DMS53 treated with DMSO at 0.1 percent for 48 hours (cell line): Measurements from ENCODE around the gene CAND2.

ENCODE experiments used
- DNase-seq: peaks from one replicate; lab custom pipeline; 2025; ENCODE audit not compliant: unreplicated experiment; lab: John Stamatoyannopoulos, UW

CAND2 gene

GRCh38 chr3:12796171-12797123, at the start of gene CAND2:
CAND2 (plus strand) TSS chr3:12796680; CDS start chr3:12796721, 41 bp downstream.
- DNase-seq = no peak

GRCh38 chr3:12748477-12748876, 48.0 kb upstream of the CAND2 start:
- no peak for DNase-seq

GRCh38 chr3:12750223-12750622, 46.3 kb upstream of the CAND2 start:
- peak; percentile 7 for DNase-seq

GRCh38 chr3:12750658-12751071, 45.8 kb upstream of the CAND2 start:
- no peak for DNase-seq

GRCh38 chr3:12751571-12751970, 44.9 kb upstream of the CAND2 start:
- no peak for DNase-seq

GRCh38 chr3:12752102-12752501, 44.4 kb upstream of the CAND2 start:
- DNase-seq = no peak

- DNase-seq = no peak
These were observed 43.7 kb upstream of the CAND2 start for GRCh38 chr3:12752809-12753208.

GRCh38 chr3:12753275-12754028, 43.0 kb upstream of the CAND2 start:
- no peak for DNase-seq

GRCh38 chr3:12754313-12754712, 42.2 kb upstream of the CAND2 start:
- DNase-seq = no peak

- no peak for DNase-seq
These were observed 40.7 kb upstream of the CAND2 start for GRCh38 chr3:12755754-12756153.

GRCh38 chr3:12756175-12756574, 40.3 kb upstream of the CAND2 start:
- DNase-seq = no peak

GRCh38 chr3:12756635-12757034, 39.8 kb upstream of the CAND2 start:
- no peak for DNase-seq

GRCh38 chr3:12758025-12758781, 38.3 kb upstream of the CAND2 start:
- DNase-seq = no peak

GRCh38 chr3:12759097-12759679, 37.3 kb upstream of the CAND2 start, which contains the start of gene TMEM40:
TMEM40 (minus strand) TSS chr3:12759259; CDS start chr3:12749832, 9,427 bp downstream.
- no peak for DNase-seq

- DNase-seq = no peak
These were observed 36.6 kb upstream of the CAND2 start for GRCh38 chr3:12759693-12760565.

GRCh38 chr3:12764171-12764776, 32.2 kb upstream of the CAND2 start:
- no peak for DNase-seq

- no peak for DNase-seq
These were observed 29.9 kb upstream of the CAND2 start for GRCh38 chr3:12766541-12766940.

- DNase-seq = no peak
These were observed 27.6 kb upstream of the CAND2 start for GRCh38 chr3:12768579-12769527.
